Measurements from ENCODE around the gene ZCCHC8. TPM values are rescaled to one million over a fixed set of nuclear protein-coding genes. Genes with fewer than 3 reads are reported as not detected.
A peak's percentile ranks its signal among the peaks of the same experiment; 100 is the strongest.

ZCCHC8 gene
- 23.6 TPM for polyA plus RNA-seq (2012; ENCODE audit: insufficient read depth, insufficient read length)

- peak; percentile 99 for DNase-seq (ENCODE audit: low read depth, low spot score)
- H3K4me3 ChIP-seq (ENCODE audit: low read length), result peak within 1 kb of the TSS; percentile 95
Measured at GRCh38 chr12:122500685-122501488, at the start of gene ZCCHC8. Gene ZCCHC8, minus strand, starts transcription at chr12:122500932. Its CDS starts 92 bp downstream, at chr12:122500840.

GRCh38 chr12:122547330-122547729, 46.6 kb upstream of the ZCCHC8 start:
- no peak for DNase-seq (ENCODE audit: low read depth, low spot score)
- H3K4me3 ChIP-seq (ENCODE audit: low read length), result no peak overlapping the region

- H3K4me3 ChIP-seq (ENCODE audit: low read length), result no peak overlapping the region
- DNase-seq (ENCODE audit: low read depth, low spot score), result no peak
Measured at GRCh38 chr12:122545855-122546254, 45.1 kb upstream of the ZCCHC8 start.

GRCh38 chr12:122544537-122544936, 43.8 kb upstream of the ZCCHC8 start:
- DNase-seq (ENCODE audit: low read depth, low spot score), result no peak

GRCh38 chr12:122538496-122538895, 37.8 kb upstream of the ZCCHC8 start:
- DNase-seq (ENCODE audit: low read depth, low spot score), result no peak
- no peak overlapping the region for H3K4me3 ChIP-seq (ENCODE audit: low read length)

More at GRCh38 chr12:122544537-122544936, 43.8 kb upstream of the ZCCHC8 start:
- H3K4me3 ChIP-seq (ENCODE audit: low read length), result no peak overlapping the region

- DNase-seq (ENCODE audit: low read depth, low spot score), result no peak
- no peak overlapping the region for H3K4me3 ChIP-seq (ENCODE audit: low read length)
Measured at GRCh38 chr12:122537021-122537420, 36.3 kb upstream of the ZCCHC8 start.

- DNase-seq (ENCODE audit: low read depth, low spot score), result no peak
- H3K4me3 ChIP-seq (ENCODE audit: low read length), result no peak overlapping the region
Measured at GRCh38 chr12:122533856-122534255, 33.1 kb upstream of the ZCCHC8 start.

- H3K4me3 ChIP-seq (ENCODE audit: low read length), result no peak overlapping the region
- no peak for DNase-seq (ENCODE audit: low read depth, low spot score)
Measured at GRCh38 chr12:122528992-122529391, 28.3 kb upstream of the ZCCHC8 start.

- DNase-seq (ENCODE audit: low read depth, low spot score), result no peak
- peak overlapping the region; percentile 81 for H3K4me3 ChIP-seq (ENCODE audit: low read length)
Measured at GRCh38 chr12:122528582-122528981, 27.9 kb upstream of the ZCCHC8 start.

- peak; percentile 36 for DNase-seq (ENCODE audit: low read depth, low spot score)
- peak overlapping the region; percentile 81 for H3K4me3 ChIP-seq (ENCODE audit: low read length)
Measured at GRCh38 chr12:122527478-122527944, 26.8 kb upstream of the ZCCHC8 start.

- H3K4me3 ChIP-seq (ENCODE audit: low read length), result peak within 1 kb of the TSS; percentile 81
- peak; percentile 100 for DNase-seq (ENCODE audit: low read depth, low spot score)
Measured at GRCh38 chr12:122526683-122527477, 26.1 kb upstream of the ZCCHC8 start, which contains the start of the genes KNTC1 and RSRC2. Gene KNTC1, plus strand, starts transcription at chr12:122527249. Its CDS starts 2,815 bp downstream, at chr12:122530064. Gene RSRC2, minus strand, starts transcription at chr12:122526936. Its CDS starts 83 bp downstream, at chr12:122526853.

GRCh38 chr12:122523846-122524718, 23.4 kb upstream of the ZCCHC8 start:
- H3K4me3 ChIP-seq (ENCODE audit: low read length), result peak overlapping the region; percentile 62
- no peak for DNase-seq (ENCODE audit: low read depth, low spot score)

GRCh38 chr12:122523280-122523679, 22.5 kb upstream of the ZCCHC8 start:
- H3K4me3 ChIP-seq (ENCODE audit: low read length), result no peak overlapping the region
- DNase-seq (ENCODE audit: low read depth, low spot score), result no peak

- DNase-seq (ENCODE audit: low read depth, low spot score), result no peak
- no peak overlapping the region for H3K4me3 ChIP-seq (ENCODE audit: low read length)
Measured at GRCh38 chr12:122520676-122521075, 19.9 kb upstream of the ZCCHC8 start.

GRCh38 chr12:122519418-122519817, 18.7 kb upstream of the ZCCHC8 start:
- no peak for DNase-seq (ENCODE audit: low read depth, low spot score)
- H3K4me3 ChIP-seq (ENCODE audit: low read length), result no peak overlapping the region

GRCh38 chr12:122518908-122519307, 18.2 kb upstream of the ZCCHC8 start:
- no peak overlapping the region for H3K4me3 ChIP-seq (ENCODE audit: low read length)
- no peak for DNase-seq (ENCODE audit: low read depth, low spot score)

- H3K4me3 ChIP-seq (ENCODE audit: low read length), result no peak overlapping the region
- DNase-seq (ENCODE audit: low read depth, low spot score), result no peak
Measured at GRCh38 chr12:122517877-122518276, 17.1 kb upstream of the ZCCHC8 start.

GRCh38 chr12:122516544-122517361, 16.0 kb upstream of the ZCCHC8 start:
- H3K4me3 ChIP-seq (ENCODE audit: low read length), result no peak overlapping the region
- no peak for DNase-seq (ENCODE audit: low read depth, low spot score)
